ENCODE measurements around the gene ZBTB6.

The ZBTB6 gene

DNA sequence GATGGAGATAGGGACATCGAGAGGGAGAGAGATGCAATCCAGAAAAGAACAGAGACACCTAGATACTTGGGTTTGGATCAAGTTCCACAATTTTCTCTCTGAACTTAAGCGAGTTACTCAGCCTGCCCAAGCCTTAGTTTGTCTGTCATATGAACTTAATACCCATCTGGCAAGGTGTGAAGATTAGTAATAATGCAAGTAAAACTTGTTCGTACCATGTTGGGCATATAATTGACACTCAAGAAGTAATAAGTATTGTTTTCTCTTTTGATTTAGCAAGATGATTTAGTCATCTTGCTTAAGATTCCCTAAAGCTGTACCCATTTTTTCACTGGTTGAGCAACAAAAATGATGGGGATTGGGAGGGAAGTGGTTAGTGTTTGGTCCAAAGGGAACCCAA, 35.2 kb upstream of the ZBTB6 start:
- H3K4me3 ChIP-seq (ENCODE audit: insufficient read length, low read depth) = no peak overlapping the region
- no peaks in the 10 kb centered on the region for H3K27me3 ChIP-seq (ENCODE audit: insufficient read depth, insufficient read length)
- no peak overlapping the region for H3K9ac ChIP-seq (ENCODE audit: insufficient read length, low read depth)
- H3K9me3 ChIP-seq (ENCODE audit: insufficient read depth, low read length) = no peaks in the 10 kb centered on the region
- DNase-seq (ENCODE audit: low read depth, low spot score) = no peak
- H3K4me1 ChIP-seq (ENCODE audit: insufficient read depth, insufficient read length) = no peaks in the 10 kb centered on the region
- TF ChIP-seq ZNF274 (IDR thresholded peaks at IDR 0.05; ENCODE audit: low read depth, low read length) (no peak), YY1 (IDR thresholded peaks at IDR 0.05; ENCODE audit: insufficient read depth, insufficient read length) (no peak), SUZ12 (IDR thresholded peaks at IDR 0.05; ENCODE audit: extremely low read depth, insufficient read depth, insufficient read length) (no peak)
- peaks cover 18% of the 10 kb centered on the region for H3K36me3 ChIP-seq (ENCODE audit: insufficient read depth, insufficient read length, low read length)

DNA sequence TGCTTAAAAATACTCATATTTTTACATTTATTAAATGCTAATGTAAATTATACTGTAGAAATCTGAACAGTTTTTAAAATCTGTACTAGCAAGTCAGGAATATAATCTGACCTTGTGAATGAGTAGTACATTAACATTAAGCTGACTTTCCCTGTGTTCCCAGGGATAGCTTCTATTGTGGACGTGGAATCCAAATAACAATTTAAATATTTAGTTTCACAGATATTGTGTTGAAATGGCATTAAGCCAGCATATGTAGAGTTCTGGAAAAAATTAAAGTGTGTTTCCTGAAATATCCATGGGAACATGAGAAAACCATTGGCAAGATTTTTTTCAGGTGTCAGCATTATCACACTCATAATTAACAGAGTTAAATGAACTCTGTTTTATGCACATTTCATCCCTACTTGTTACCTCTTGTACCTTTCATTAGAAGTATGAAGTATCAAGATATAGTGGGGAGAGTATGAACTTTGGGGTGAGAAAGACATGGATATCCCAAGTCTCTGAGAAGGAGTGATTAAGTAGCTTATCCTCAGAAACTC, 33.4 kb upstream of the ZBTB6 start:
- no peak for DNase-seq (ENCODE audit: low read depth, low spot score)
- H3K9me3 ChIP-seq (ENCODE audit: insufficient read depth, low read length) = no peaks in the 10 kb centered on the region
- no peak for TF ChIP-seq ZNF274 (IDR thresholded peaks at IDR 0.05; ENCODE audit: low read depth, low read length)
- no peak for TF ChIP-seq YY1 (IDR thresholded peaks at IDR 0.05; ENCODE audit: insufficient read depth, insufficient read length)
- TF ChIP-seq SUZ12 (IDR thresholded peaks at IDR 0.05; ENCODE audit: extremely low read depth, insufficient read depth, insufficient read length) = no peak
- H3K27me3 ChIP-seq (ENCODE audit: insufficient read depth, insufficient read length) = no peaks in the 10 kb centered on the region
- H3K9ac ChIP-seq (ENCODE audit: insufficient read length, low read depth) = no peak overlapping the region
- peaks cover 18% of the 10 kb centered on the region for H3K36me3 ChIP-seq (ENCODE audit: insufficient read depth, insufficient read length, low read length)
- no peak overlapping the region for H3K4me3 ChIP-seq (ENCODE audit: insufficient read length, low read depth)
- H3K4me1 ChIP-seq (ENCODE audit: insufficient read depth, insufficient read length) = no peaks in the 10 kb centered on the region

DNA sequence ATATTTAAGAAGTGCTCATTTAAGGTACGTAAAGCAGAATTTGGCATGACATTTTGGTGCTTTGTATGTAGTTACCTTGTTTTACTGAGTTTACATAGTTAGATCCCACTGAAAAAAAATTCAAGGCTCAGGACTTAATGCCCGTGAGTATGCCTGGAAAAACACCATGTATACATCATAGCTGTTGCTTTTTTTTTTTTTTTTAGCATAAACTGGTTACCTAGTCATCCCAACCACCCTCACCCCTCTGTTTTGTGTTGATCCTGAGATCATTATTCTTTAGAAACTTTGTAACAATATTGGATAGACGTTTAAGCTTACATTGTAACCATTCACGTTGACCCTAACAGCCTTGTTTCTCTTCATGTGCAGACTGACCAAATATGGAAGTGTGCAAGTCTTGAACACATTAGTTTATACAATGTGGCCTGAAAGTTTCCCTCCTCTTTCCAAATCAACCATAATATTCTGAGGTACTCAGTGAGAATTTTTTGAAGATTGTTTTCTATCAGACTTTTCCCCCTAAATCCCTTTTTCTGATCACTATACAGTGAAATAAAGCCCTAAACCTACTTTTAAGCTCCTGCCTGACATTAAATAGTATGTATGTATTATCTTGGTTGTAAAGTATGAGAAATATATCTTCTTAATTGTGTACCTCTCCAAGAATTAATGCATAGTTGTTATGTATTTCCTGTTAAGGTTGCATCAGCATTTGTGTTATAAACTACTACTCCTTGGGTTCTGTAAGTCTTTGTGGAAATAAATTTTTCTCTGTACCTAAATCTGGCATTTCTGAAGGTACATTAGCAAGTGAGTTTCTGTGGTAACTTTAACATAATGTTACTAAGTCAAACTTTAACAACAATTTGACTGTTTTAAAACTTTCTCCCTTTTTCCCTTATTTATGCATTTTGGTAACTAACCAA, 32.1 kb upstream of the ZBTB6 start:
- DNase-seq (ENCODE audit: low read depth, low spot score) = no peak
- no peak overlapping the region for H3K9ac ChIP-seq (ENCODE audit: insufficient read length, low read depth)
- no peaks in the 10 kb centered on the region for H3K9me3 ChIP-seq (ENCODE audit: insufficient read depth, low read length)
- no peaks in the 10 kb centered on the region for H3K4me1 ChIP-seq (ENCODE audit: insufficient read depth, insufficient read length)
- no peaks in the 10 kb centered on the region for H3K27me3 ChIP-seq (ENCODE audit: insufficient read depth, insufficient read length)
- peaks cover 18% of the 10 kb centered on the region for H3K36me3 ChIP-seq (ENCODE audit: insufficient read depth, insufficient read length, low read length)
- TF ChIP-seq YY1 (IDR thresholded peaks at IDR 0.05; ENCODE audit: insufficient read depth, insufficient read length) (no peak), SUZ12 (IDR thresholded peaks at IDR 0.05; ENCODE audit: extremely low read depth, insufficient read depth, insufficient read length) (no peak), ZNF274 (IDR thresholded peaks at IDR 0.05; ENCODE audit: low read depth, low read length) (no peak)
- H3K4me3 ChIP-seq (ENCODE audit: insufficient read length, low read depth) = no peak overlapping the region

DNA sequence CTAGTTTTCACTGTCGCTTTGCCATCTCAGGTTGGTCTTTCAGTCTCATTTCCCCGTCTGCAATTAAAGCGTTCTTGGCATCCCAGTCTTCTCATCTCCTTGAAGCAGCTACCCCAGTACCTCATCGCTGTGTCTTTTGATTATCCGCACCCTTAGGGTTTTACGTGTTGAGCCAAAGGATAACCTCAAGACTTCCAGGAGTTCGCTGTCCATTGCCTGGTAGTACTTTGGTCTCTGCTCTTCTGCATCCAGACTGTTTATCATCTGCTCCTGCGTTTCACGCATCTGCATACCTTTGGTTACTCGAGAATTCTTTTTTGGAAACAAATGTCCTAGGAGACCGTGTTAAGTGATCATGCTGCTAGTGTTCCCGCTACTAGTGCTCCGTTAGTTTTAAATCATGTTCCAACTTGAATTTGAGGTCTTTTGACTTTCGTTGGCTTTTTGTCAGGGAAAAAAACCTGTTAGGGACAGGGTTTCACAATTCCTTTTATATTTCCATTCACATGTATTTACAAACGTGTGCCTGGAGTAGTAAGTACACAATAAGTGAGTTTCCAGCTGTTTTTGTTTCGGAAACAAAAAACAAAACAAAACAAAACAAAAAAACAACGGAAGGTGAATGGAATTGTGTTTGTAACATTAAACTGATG, 28.6 kb upstream of the ZBTB6 start:
- no peak for TF ChIP-seq SUZ12 (IDR thresholded peaks at IDR 0.05; ENCODE audit: extremely low read depth, insufficient read depth, insufficient read length)
- TF ChIP-seq ZNF274 (IDR thresholded peaks at IDR 0.05; ENCODE audit: low read depth, low read length) = no peak
- no peak for TF ChIP-seq YY1 (IDR thresholded peaks at IDR 0.05; ENCODE audit: insufficient read depth, insufficient read length)
- H3K4me3 ChIP-seq (ENCODE audit: insufficient read length, low read depth) = peak overlapping the region; percentile 73
- no peak for DNase-seq (ENCODE audit: low read depth, low spot score)
- H3K36me3 ChIP-seq (ENCODE audit: insufficient read depth, insufficient read length, low read length) = peaks cover 46% of the 10 kb centered on the region
- H3K9ac ChIP-seq (ENCODE audit: insufficient read length, low read depth) = peak overlapping the region; percentile 89
- no peaks in the 10 kb centered on the region for H3K27me3 ChIP-seq (ENCODE audit: insufficient read depth, insufficient read length)
- no peaks in the 10 kb centered on the region for H3K4me1 ChIP-seq (ENCODE audit: insufficient read depth, insufficient read length)
- H3K9me3 ChIP-seq (ENCODE audit: insufficient read depth, low read length) = no peaks in the 10 kb centered on the region

DNA sequence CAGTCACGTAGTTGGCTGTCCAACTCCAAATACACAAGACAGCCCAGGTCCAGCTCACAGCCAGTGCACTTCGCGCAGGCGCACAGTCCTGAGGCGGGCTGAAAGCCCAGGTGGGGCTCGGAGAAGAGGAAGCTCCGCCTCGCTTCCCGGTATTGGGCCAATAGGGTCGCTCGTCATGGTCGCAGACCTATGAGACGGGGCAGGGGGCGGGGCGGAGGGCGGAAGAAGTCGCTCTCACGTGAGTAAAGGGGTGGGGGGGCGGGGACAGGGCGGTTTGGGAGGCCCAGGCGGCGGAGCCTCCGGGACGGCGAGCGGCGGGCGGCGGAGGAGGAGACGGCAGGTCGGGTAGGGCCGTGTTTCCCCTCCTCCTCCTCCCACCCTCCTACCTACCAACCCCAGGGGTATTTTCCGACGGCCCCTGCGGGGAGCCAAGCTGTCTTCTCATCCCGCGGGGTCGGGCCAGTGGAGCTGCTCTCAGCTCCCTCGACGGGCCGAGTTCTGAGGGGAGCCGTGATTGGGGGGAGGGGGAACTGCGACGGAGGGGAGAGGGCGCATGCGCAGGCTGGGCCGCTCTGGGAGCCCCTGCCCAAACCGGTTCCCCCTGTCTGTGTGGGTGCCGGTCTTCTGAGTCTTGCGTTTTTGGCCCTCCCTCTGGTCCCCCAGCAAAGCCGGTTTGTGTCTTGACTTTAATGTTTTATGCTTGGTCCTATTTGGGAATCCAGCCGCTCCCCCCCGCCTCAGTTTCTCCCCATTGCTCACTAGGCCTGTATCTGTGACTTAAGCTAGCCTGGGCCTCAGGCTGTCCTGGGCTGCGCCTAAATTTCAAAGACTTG, 27.8 kb upstream of the ZBTB6 start, which contains the start of gene RABGAP1:
RABGAP1 (plus strand) TSS at position 272 of the 833 bp plus-strand sequence. CDS start 16,040 bp downstream, outside the sequence.
- Histone ChIP-seq H3K9me3 (ENCODE audit: insufficient read depth, low read length) (no peaks in the 10 kb centered on the region), H3K4me1 (ENCODE audit: insufficient read depth, insufficient read length) (no peaks in the 10 kb centered on the region), H3K27me3 (ENCODE audit: insufficient read depth, insufficient read length) (no peaks in the 10 kb centered on the region), H3K9ac (ENCODE audit: insufficient read length, low read depth) (peak within 1 kb of the TSS; percentile 89), H3K4me3 (ENCODE audit: insufficient read length, low read depth) (peak within 1 kb of the TSS; percentile 73), H3K36me3 (ENCODE audit: insufficient read depth, insufficient read length, low read length) (peaks cover 52% of the 10 kb centered on the region)
- TF ChIP-seq YY1 (IDR thresholded peaks at IDR 0.05; ENCODE audit: insufficient read depth, insufficient read length) = no peak
- DNase-seq (ENCODE audit: low read depth, low spot score) = peak; percentile 97

DNA sequence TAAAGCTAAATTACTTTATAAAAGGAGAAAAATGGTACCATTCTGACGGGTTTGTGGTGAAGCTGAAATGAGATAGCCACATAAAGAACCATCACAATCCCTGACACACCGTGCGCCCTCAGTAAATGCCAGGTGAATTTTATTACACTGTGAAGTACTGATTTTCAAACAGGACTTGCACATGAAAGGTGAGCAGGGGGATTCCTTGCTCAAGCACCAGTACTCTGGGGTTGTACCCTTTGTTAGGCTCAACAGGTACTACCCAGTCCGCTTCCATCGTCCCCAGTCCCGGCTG, 27.3 kb upstream of the ZBTB6 start:
- Histone ChIP-seq H3K4me1 (ENCODE audit: insufficient read depth, insufficient read length) (no peaks in the 10 kb centered on the region), H3K9ac (ENCODE audit: insufficient read length, low read depth) (peak overlapping the region; percentile 69), H3K9me3 (ENCODE audit: insufficient read depth, low read length) (no peaks in the 10 kb centered on the region), H3K27me3 (ENCODE audit: insufficient read depth, insufficient read length) (no peaks in the 10 kb centered on the region), H3K4me3 (ENCODE audit: insufficient read length, low read depth) (peak overlapping the region; percentile 27), H3K36me3 (ENCODE audit: insufficient read depth, insufficient read length, low read length) (peaks cover 50% of the 10 kb centered on the region)
- TF ChIP-seq SUZ12 (IDR thresholded peaks at IDR 0.05; ENCODE audit: extremely low read depth, insufficient read depth, insufficient read length) = no peak
- DNase-seq (ENCODE audit: low read depth, low spot score) = no peak

Measured in NT2/D1 (cell line).